ENCODE measurements around the gene FLCN.
"Not testable (repeated sequence)": the region's sequence is repeated elsewhere in the genome, so short reads cannot be mapped to it uniquely, and the experiment has no call there.

FLCN gene

GRCh38 chr17:17237026-17237799, at the start of gene FLCN:
Gene FLCN, minus strand, starts transcription at chr17:17237168. Its CDS starts 9,031 bp downstream, at chr17:17228137.
- peak; percentile 92 for DNase-seq

- DNase-seq = no peak
Measured at GRCh38 chr17:17285951-17286350, 49.0 kb upstream of the FLCN start.

- peak; percentile 99 for DNase-seq
Measured at GRCh38 chr17:17280613-17281549, 43.9 kb upstream of the FLCN start, which contains the start of gene COPS3. Gene COPS3, minus strand, starts transcription at chr17:17281246. Its CDS starts 60 bp downstream, at chr17:17281186.

- no peak for DNase-seq
Measured at GRCh38 chr17:17279316-17279715, 42.3 kb upstream of the FLCN start.

GRCh38 chr17:17277431-17277830, 40.5 kb upstream of the FLCN start:
- not testable (repeated sequence) for DNase-seq

GRCh38 chr17:17275971-17276370, 39.0 kb upstream of the FLCN start:
- no peak for DNase-seq

GRCh38 chr17:17269926-17270773, 33.2 kb upstream of the FLCN start:
- DNase-seq = no peak

GRCh38 chr17:17264430-17264829, 27.5 kb upstream of the FLCN start:
- DNase-seq = no peak

GRCh38 chr17:17258998-17259397, 22.0 kb upstream of the FLCN start:
- no peak for DNase-seq

- DNase-seq = no peak
Measured at GRCh38 chr17:17258011-17258410, 21.0 kb upstream of the FLCN start.

- no peak for DNase-seq
Measured at GRCh38 chr17:17256316-17256715, 19.3 kb upstream of the FLCN start.

GRCh38 chr17:17255689-17256088, 18.7 kb upstream of the FLCN start:
- DNase-seq = not testable (repeated sequence)

- no peak for DNase-seq
Measured at GRCh38 chr17:17254036-17254435, 17.1 kb upstream of the FLCN start.

GRCh38 chr17:17253406-17253805, 16.4 kb upstream of the FLCN start:
- no peak for DNase-seq

GRCh38 chr17:17252149-17252661, 15.2 kb upstream of the FLCN start:
- no peak for DNase-seq

GRCh38 chr17:17246879-17247278, 9.9 kb upstream of the FLCN start:
- no peak for DNase-seq

- DNase-seq = no peak
Measured at GRCh38 chr17:17243163-17243562, 6.2 kb upstream of the FLCN start.

GRCh38 chr17:17242246-17242645, 5.3 kb upstream of the FLCN start:
- DNase-seq = no peak

GRCh38 chr17:17241656-17242055, 4.7 kb upstream of the FLCN start:
- DNase-seq = no peak

GRCh38 chr17:17239832-17240231, 2.9 kb upstream of the FLCN start:
- no peak for DNase-seq

- DNase-seq = peak; percentile 18
Measured at GRCh38 chr17:17236295-17237025, 508 bp downstream of the FLCN start.
